22Rv1 (cell line): Measurements from ENCODE around the gene NMT1.

Experiments
- H3K27ac ChIP-seq: fragments of 450-650 bp; 2 replicates; pipeline ENCODE4 v1.5.1; 2017
- CTCF ChIP-seq: fragments of 450-650 bp; IDR thresholded peaks from 2 replicates; pipeline ENCODE4 v1.5.1; 2017; ENCODE audit warnings: mild to moderate bottlenecking
- ZFX ChIP-seq: fragments of 450-650 bp; IDR thresholded peaks from 2 replicates; pipeline ENCODE4 v1.6.1; 2017; ENCODE audit warnings: antibody characterized with exemption, borderline replicate concordance

The NMT1 gene

GRCh38 chr17:45139533-45139920, 78.4 kb downstream of the NMT1 start:
- no peak overlapping the region for H3K27ac ChIP-seq
- TF ChIP-seq CTCF (no peak), ZFX (no peak)

- no peak overlapping the region for H3K27ac ChIP-seq
- no peak for TF ChIP-seq CTCF
- TF ChIP-seq ZFX: no peak
Observed at GRCh38 chr17:45143094-45143670, 82.1 kb downstream of the NMT1 start.

- no peak for TF ChIP-seq ZFX
- TF ChIP-seq CTCF: no peak
- H3K27ac ChIP-seq: no peak overlapping the region
Observed at GRCh38 chr17:45143767-45144198, 82.7 kb downstream of the NMT1 start.

DNA sequence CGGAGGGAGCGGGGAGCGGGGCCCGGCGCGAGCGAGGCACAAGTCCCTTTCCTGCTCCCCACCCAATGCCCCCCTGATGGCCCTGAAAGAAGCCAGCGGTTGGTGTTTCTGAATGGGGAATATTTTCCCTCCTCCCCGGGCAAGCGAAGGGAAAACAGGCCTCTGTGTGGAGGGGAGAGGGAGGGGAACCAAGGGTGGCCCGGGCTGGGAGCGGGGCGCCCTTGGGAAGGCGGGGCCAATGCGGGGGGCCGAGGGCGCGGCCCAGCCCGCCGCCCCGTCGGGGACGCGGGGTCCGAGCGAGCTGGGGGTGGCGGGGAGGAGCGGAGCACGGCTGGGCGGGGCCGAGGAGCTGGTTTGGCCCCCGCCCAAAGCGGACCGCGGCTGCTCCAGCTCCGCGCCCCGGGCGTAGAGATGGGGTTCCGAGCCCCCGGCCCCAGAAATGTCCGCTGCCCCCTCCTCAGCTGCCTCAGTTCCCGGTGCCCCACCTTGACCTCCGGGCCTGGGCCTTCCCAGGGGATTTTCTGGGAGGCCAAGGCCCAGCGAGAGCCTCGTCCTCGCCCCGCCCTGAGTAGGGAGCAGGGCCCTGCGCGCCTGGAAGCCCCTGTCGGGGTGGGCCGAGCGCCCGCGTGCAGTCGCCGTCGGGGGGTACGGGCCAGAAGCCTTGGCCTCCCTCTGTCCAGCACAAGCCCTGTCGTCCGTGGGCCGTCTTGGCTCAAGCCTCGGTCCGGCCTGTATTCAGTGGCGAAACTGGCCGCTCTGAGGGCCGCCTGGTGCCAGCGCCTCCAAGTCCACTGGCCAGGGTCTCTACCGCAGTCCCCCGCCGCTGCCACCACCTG, 83.3 kb downstream of the NMT1 start:
- no peak overlapping the region for H3K27ac ChIP-seq
- TF ChIP-seq CTCF (no peak), ZFX (no peak)

DNA sequence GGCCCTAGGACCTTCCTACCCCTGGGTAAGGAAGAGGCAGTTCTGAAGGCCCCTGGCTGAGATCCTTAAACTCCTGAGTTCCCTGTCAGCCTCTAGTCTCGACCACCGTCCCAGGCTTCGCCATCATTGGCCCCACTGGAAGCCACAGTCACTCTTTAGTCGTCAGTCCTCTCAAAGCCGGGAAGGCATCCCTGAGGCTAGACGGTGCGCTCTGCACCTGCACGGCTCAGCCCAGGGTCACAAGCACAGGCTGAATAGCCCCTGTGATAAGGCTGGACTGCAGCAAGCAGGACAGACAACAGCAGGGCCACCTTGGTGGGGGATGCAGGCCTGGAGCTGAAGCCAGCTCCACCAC, 83.9 kb downstream of the NMT1 start:
- no peak overlapping the region for H3K27ac ChIP-seq

GRCh38 chr17:45146166-45146565, 85.0 kb downstream of the NMT1 start:
- TF ChIP-seq ZFX (no peak), CTCF (no peak)
- H3K27ac ChIP-seq: peak overlapping the region; percentile 99

More for the DNA sequence above, 83.9 kb downstream of the NMT1 start:
- TF ChIP-seq CTCF: no peak
- no peak for TF ChIP-seq ZFX

DNA sequence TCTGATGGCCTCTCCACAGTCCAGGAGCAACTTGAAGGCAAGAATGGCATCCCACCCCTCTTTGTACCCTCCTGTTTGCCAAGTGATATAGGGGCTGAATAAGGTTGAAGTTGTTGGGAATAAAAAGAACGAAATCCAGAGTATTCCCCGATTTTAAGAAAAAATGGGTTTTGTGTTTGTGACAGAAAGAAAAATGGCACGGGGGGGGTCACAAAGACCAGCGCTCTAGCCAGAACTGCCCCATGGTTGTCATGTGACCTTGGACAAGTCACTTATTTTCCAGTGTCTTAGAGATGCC, 85.4 kb downstream of the NMT1 start:
- no peak for TF ChIP-seq CTCF
- no peak for TF ChIP-seq ZFX
- peak overlapping the region; percentile 99 for H3K27ac ChIP-seq
